Measurements from ENCODE around the gene PDE6B.
"Not testable (repeated sequence)": the region's sequence is repeated elsewhere in the genome, so short reads cannot be mapped to it uniquely, and the experiment has no call there.

Gene PDE6B

DNA sequence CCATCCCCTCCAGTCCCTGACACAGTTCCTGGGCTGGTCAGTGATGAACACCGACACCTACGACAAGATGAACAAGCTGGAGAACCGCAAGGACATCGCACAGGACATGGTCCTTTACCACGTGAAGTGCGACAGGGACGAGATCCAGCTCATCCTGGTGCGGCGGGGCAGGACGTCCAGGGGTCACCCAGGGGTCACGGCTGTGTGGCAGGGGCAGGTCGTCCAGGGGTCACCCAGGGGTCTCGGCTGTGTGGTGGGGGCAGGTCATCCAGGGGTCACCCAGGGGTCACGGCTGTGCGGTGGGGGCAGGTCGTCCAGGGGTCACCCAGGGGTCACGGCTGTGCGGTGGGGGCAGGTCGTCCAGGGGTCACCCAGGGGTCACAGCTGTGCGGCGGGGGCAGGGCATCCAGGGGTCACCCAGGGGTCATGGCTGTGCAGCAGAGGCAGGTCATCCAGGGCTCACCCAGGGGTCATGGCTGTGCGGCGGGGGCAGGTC, 32.0 kb downstream of the PDE6B start:
- no peak for DNase-seq

DNA sequence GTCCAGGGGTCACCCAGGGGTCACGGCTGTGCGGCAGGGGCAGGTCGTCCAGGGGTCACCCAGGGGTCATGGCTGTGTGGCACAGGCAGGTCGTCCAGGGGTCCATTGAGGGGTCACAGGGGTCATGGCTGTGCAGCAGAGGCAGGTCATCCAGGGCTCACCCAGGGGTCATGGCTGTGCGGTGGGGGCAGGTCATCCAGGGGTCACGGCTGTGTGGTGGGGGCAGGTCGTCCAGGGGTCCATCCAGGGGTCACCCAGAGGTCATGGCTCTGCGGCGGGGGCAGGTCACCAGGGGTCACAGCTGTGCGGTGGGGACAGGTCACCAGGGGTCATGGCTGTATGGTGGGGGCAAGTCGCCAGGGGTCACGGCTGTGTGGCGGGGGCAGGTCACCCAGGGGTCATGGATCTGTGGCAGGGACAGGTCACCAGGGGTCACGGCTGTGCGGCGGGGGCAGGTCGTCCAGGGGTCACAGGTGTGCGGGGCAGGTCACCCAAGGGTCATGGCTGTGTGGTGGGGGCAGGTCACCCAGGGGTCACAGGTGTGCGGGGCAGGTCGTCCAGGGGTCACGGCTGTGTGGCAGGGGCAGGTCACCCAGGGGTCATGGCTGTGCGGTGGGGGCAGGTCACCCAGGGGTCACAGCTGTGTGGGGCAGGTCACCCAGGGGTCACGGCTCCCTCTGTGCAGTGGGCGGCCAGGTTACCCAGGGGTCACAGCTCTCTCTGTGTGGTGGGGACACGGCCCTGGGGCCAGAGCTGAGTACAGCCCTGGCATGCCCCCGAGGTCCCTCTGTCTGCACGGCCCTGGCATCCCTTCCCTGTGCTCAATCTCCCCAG, 32.7 kb downstream of the PDE6B start:
- DNase-seq, result no peak

DNA sequence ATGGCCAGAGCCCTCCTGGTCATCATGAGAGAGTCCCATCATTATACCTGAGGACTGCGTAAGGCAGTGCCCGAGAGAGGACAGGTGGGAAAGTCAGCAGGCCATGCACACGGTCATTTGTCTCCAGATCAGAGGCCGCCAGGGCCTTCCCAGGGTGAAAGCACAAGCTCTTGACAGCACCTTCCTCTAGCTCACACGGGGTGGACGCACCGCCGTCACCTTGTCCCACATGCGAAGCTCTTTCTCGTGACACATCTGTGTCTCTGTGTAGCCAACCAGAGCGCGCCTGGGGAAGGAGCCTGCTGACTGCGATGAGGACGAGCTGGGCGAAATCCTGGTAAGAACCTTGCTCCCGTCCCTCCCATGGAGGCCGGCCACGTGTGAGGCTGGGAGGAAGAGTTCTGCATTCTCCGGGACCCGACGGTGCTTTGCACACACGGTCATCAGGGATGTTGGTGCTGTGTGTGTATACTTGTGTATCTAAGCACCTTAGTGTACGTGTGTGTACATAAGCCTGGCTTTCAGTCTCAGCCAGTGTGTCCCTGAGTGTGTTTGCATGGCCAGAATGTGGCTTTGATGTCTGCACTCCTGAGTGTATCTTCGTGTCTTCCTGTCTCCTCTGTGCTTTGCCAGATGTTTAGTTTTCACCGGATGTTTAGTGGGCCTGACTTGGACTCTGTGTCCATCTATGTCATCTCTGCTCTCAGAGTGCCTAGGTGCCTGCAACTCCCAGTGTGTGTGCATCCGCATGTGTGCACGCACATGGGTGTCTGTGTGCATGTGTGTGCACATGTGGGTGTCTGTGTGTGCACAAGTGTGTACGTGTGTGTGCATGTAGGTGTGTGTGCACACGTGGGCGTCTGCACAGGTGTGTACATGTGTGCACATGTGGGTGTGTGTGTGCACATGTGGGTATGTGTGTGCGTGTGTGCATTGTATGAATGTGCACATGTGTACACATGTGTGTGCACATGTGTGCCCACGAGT, 33.6 kb downstream of the PDE6B start:
- DNase-seq, result no peak

DNA sequence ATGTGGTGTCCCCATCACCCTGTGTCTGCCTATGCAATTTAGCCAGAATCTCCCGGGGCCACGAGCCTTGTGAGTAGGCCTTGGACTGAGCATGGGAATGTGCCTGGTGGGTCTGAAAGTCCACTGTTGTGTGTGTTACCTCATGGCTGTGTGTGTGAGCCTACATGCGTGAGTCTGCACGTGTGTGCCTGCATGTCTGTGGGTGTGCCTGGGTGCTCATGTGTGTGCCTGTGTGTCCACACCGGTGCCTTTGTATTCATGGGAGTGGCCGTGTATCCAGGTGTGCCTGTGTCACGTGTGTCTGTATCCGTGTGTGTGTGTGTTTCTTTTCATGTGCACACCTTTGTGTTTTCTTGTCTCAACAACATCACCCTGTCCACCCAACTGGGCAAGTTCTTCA, 34.5 kb downstream of the PDE6B start:
- no peak for DNase-seq

- DNase-seq, result no peak
Measured at GRCh38 chr4:660401-660800, 35.0 kb downstream of the PDE6B start.

- DNase-seq, result no peak
Measured at GRCh38 chr4:661231-661630, 35.9 kb downstream of the PDE6B start.

DNA sequence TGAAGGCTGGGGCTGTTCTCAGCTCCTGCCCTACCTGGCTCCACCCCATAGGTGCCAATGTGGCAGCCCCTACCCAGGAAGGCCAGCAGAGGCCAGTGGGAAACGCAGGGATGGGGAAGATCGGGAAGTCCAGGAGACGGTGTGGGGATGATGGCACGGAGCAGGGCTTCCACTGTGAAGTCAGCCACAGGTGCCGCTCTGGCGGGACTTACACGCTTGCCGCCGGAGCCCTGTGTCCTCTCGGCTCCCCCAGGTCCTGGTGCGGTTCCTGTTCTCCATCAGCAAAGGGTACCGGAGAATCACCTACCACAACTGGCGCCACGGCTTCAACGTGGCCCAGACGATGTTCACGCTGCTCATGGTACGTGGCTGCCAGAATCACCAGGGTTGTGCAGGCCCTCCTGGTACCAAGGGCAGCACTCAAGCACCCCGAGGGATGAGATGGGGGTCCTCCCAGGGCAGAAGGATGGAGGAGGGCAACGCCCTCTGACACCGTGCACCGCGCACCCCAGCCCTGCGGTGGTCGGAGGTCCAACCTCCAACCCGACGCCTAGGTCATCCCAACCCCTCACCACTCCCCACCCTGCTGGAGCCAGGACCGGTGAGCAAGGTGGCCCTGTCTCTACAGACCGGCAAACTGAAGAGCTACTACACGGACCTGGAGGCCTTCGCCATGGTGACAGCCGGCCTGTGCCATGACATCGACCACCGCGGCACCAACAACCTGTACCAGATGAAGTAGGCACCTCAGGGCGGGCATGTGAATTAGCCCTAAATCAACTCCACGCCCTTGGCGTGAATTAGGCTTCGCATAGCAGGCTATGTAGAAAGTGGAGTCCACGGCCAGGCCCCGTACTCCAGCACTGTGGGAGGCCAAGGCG, 36.7 kb downstream of the PDE6B start:
- DNase-seq, result no peak

- DNase-seq, result no peak
Measured at GRCh38 chr4:663046-663437, 37.7 kb downstream of the PDE6B start.

GRCh38 chr4:663438-664428, 38.4 kb downstream of the PDE6B start:
- DNase-seq, result peak; percentile 51 to 89 (median 54)

- DNase-seq, result peak in 1 of 5 experiments; percentile 1
Measured at GRCh38 chr4:664713-665231, 39.4 kb downstream of the PDE6B start.

GRCh38 chr4:665381-665750, 40.0 kb downstream of the PDE6B start:
- DNase-seq, result peak in 1 of 5 experiments; percentile 0

DNA sequence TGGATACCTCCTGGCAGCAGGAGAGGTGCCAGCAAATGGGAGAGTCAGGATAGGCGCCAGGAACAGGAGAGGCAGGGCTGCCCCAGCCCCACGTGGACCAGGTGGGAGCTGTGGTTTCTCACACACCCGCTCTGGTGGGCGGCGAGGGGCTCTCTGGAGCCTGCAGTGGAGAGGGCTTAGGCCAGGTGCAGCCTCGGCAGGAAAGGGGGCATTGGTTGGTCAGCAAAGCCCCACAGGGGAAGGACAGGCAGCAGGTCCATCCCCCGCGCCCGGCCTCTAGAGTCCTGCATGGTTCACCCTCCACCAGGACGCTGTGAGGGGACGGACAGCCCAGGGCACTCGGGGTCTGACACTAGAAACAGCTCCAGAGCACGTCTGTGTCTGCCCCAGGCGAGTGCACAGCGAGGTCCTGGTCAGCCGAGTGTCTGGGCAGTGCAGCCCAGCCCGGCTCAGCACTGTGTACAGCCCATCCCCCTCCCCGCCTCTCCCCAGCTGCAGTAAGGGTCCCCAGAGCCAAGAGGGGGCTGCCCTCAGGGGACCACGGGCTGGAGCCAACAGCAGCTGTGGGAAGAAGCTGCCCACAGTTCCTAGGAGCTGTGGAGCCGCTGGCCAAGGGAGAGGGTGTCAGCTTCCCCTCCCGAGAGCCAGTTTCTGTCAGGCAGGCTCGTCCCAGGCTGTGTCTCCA, 40.5 kb downstream of the PDE6B start:
- peak in 1 of 5 experiments; percentile 3 for DNase-seq

GRCh38 chr4:666436-666810, 41.0 kb downstream of the PDE6B start:
- DNase-seq, result peak in 1 of 5 experiments; percentile 0

DNA sequence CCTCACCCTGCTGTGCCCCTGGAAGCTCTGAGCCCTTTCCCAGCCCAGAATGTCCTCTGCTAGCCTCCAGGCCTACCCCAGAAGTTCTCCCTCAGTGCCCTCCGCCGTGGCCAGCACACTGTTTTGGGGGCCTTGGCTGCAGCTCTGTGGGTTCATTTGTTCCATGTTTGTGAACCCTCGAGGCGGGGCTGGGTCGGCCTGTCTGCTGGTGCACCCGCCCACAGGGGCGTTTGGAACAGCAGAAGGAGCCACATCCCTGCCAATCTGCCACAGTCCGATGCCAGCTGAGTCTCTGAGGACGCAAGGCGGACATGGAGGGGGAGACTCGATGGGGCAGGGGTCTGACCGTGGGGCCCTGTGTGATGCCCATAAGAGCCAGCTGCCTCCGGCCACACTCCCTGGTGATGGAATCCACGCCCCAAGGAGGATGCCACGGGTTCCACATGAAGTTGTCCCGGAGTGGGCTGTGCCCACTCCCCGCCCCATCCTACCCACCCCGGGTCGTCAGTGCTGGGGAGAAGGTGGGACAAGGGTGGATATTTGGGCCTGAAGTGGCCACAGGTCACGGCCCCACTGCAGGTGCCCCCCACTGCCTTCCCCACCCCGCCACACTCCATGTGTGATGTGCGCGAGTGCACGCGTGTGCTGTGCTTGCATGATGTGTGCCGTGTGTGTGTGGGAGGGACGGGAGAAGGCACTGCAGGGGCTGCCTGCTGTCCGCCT, 41.6 kb downstream of the PDE6B start:
- peak in 1 of 5 experiments; percentile 3 for DNase-seq

DNA sequence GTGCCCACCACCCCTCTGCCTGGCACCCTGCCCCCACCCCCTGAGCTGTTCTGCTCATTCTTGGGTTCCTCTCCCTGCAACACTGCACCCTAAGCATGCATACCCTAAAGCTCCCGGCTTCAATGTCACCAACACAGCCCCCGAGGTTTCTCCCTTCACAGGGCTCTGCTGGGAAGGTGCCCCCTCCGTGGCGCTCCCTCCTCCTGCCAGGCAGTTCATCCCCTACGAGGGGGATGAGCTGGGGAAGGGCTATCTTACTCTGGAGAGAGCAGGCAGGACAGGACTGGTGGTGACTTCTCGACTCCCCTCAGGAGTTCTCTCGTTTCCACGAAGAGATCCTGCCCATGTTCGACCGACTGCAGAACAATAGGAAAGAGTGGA, 42.2 kb downstream of the PDE6B start:
- peak in 1 of 5 experiments; percentile 0 for DNase-seq

GRCh38 chr4:668219-668618, 42.8 kb downstream of the PDE6B start:
- DNase-seq, result peak in 1 of 5 experiments; percentile 1

- DNase-seq, result not testable (repeated sequence)
Measured at GRCh38 chr4:669806-670559, 44.6 kb downstream of the PDE6B start.

DNA sequence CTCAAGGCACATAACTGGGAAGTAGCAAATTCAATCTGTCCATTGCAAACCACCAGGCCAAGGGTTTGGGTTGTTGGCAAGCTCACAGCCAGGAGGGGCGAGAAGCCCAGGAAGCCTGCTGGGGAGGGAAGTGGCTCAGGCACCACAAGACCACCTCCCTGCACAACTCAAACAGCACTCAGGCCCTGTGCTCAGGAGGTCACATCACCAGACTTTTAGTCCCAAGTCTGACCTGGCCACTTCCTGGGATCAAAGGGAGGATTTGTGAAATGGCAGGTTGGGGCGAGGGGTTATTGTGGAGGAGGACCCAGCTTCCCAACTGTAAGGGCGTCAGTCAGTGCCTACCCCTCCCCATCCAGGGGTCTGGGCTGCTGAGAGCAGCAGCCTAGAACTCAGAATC, 46.4 kb downstream of the PDE6B start:
- DNase-seq, result no peak
